SH-SY5Y (cell line): ENCODE data around the gene OTUD7B.

ENCODE experiments used
- GATA2 ChIP-seq: IDR thresholded peaks from 2 replicates; pipeline ENCODE4 v1.6.1; 2011; ENCODE audit warnings: mild to moderate bottlenecking, low read depth, low read length
- GATA3 ChIP-seq: IDR thresholded peaks from 2 replicates; pipeline ENCODE4 v1.6.1; 2011; ENCODE audit warnings: low read depth, mild to moderate bottlenecking, low read length, moderate library complexity

GRCh38 chr1:149995927-149996326 lies 14.6 kb downstream of the OTUD7B start:
- TF ChIP-seq GATA2 (no peak), GATA3 (no peak)
